ENCODE results near the gene COL6A3.
"Not testable (repeated sequence)": the region's sequence is repeated elsewhere in the genome, so short reads cannot be mapped to it uniquely, and the experiment has no call there.

COL6A3 gene

GRCh38 chr2:237380768-237381167, 33.2 kb downstream of the COL6A3 start:
- no peak for DNase-seq

GRCh38 chr2:237379636-237380035, 34.3 kb downstream of the COL6A3 start:
- DNase-seq: no peak

GRCh38 chr2:237378650-237379049, 35.3 kb downstream of the COL6A3 start:
- DNase-seq: no peak

GRCh38 chr2:237374284-237375060, 39.5 kb downstream of the COL6A3 start:
- no peak for DNase-seq

- no peak for DNase-seq
Observed at GRCh38 chr2:237371856-237372255, 42.1 kb downstream of the COL6A3 start.

GRCh38 chr2:237365671-237366070, 48.3 kb downstream of the COL6A3 start:
- DNase-seq: no peak

- DNase-seq: no peak
Observed at GRCh38 chr2:237364655-237365054, 49.3 kb downstream of the COL6A3 start.

- DNase-seq: no peak
Observed at GRCh38 chr2:237361194-237362004, 52.6 kb downstream of the COL6A3 start.

- no peak for DNase-seq
Observed at GRCh38 chr2:237359894-237360780, 53.8 kb downstream of the COL6A3 start.

- DNase-seq: no peak
Observed at GRCh38 chr2:237359518-237359840, 54.5 kb downstream of the COL6A3 start.

GRCh38 chr2:237358721-237359517, 55.0 kb downstream of the COL6A3 start:
- no peak for DNase-seq

- no peak for DNase-seq
Observed at GRCh38 chr2:237355701-237356100, 58.3 kb downstream of the COL6A3 start.

GRCh38 chr2:237354892-237355291, 59.1 kb downstream of the COL6A3 start:
- no peak for DNase-seq

GRCh38 chr2:237354172-237354571, 59.8 kb downstream of the COL6A3 start:
- not testable (repeated sequence) for DNase-seq

- no peak for DNase-seq
Observed at GRCh38 chr2:237353215-237353614, 60.7 kb downstream of the COL6A3 start.

- DNase-seq: no peak
Observed at GRCh38 chr2:237352279-237352845, 61.6 kb downstream of the COL6A3 start.

- DNase-seq: no peak
Observed at GRCh38 chr2:237351796-237352195, 62.2 kb downstream of the COL6A3 start.

GRCh38 chr2:237351046-237351445, 62.9 kb downstream of the COL6A3 start:
- no peak for DNase-seq

GRCh38 chr2:237350597-237350996, 63.4 kb downstream of the COL6A3 start:
- DNase-seq: no peak

- no peak for DNase-seq
Observed at GRCh38 chr2:237350070-237350469, 63.9 kb downstream of the COL6A3 start.

- no peak for DNase-seq
Observed at GRCh38 chr2:237348281-237348865, 65.6 kb downstream of the COL6A3 start.
